ENCODE data around the gene JARID2. TPM values are rescaled to one million over a fixed set of nuclear protein-coding genes. Genes with fewer than 3 reads are reported as not detected.

JARID2 gene
- total RNA-seq, 1 donor from 2014 or later, result 17.9 TPM

DNA sequence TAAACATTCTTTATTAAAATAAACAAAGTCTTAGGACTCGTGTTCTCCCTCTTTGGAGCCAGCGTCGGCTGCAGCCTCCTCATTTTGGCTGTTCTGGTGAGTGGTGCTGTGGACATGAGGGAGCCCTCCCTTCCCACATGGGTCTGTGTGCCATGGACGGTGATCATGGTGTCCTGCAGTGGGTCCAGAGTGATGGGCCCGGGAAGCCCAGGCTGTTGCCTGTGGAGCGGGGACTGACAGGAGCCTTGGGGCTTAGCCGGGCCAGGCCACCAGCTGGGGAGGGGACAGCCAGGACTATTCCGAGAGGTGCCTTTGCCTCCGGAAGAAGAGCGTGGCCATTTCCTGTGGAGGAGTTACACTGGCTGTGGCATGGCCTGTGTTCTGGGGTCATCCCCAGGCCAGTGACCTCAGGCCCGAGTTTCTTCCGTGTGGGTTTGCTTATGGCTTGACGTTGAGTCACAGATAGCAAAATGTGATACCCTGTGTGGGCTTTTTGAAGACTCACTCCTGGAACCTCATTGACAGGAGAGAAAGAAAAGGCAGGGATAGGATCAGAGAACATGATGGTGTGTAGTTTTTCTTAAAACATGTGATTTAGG lies 263.6 kb downstream of the JARID2 start:
- TF ChIP-seq, protein P1, sequence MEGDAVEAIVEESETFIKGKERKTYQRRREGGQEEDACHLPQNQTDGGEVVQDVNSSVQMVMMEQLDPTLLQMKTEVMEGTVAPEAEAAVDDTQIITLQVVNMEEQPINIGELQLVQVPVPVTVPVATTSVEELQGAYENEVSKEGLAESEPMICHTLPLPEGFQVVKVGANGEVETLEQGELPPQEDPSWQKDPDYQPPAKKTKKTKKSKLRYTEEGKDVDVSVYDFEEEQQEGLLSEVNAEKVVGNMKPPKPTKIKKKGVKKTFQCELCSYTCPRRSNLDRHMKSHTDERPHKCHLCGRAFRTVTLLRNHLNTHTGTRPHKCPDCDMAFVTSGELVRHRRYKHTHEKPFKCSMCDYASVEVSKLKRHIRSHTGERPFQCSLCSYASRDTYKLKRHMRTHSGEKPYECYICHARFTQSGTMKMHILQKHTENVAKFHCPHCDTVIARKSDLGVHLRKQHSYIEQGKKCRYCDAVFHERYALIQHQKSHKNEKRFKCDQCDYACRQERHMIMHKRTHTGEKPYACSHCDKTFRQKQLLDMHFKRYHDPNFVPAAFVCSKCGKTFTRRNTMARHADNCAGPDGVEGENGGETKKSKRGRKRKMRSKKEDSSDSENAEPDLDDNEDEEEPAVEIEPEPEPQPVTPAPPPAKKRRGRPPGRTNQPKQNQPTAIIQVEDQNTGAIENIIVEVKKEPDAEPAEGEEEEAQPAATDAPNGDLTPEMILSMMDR (IDR thresholded peaks at IDR 0.05), result no peak
- TF ChIP-seq POLR2A (IDR thresholded peaks at IDR 0.05), result no peak
- TF ChIP-seq POLR2AphosphoS5 (IDR thresholded peaks at IDR 0.05; ENCODE audit: insufficient read depth in 1 of 2, low read depth in 1 of 2), result no peak
- Histone ChIP-seq H3K4me3 (no peak overlapping the region), H3K27me3 (no peaks in the 10 kb centered on the region), H3K4me1 (peaks cover 18% of the 10 kb centered on the region), H3K27ac (no peak overlapping the region), H3K9me3 (no peaks in the 10 kb centered on the region), H3K36me3 (peaks cover 0 to 34% of the 10 kb centered on the region in 2 donors)
- intact Hi-C loops (cut with DNase I), result loop anchor here (10.0 kb wide), 1 partner anchor 115 kb away; no protein-coding TSS in a partner anchor
- DNase-seq (ENCODE audit: extremely low spot score in 2 of 2), result no peak

DNA sequence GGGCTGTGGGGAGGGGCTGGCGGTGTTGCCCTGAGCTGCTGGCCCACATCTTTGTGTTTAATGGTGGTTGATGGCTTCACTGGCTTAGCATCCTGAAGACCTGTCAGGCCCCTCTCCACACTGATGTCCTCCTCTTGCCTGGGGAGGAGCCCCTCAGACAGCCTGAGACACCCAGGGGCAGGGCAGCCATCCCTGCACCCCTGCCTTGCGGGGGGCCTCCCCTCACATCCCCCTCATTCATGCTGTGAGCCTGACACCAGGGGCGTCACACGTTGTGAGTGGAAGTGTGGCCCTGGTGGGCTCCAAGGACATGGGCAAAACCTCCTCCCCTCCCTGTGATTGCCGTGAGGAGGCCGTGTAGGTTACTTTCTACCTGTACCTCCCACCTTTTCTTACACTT lies 264.3 kb downstream of the JARID2 start:
- peaks cover 11% of the 10 kb centered on the region for H3K4me1 ChIP-seq
- intact Hi-C loops (cut with DNase I), result no loop called here
- H3K27ac ChIP-seq, result no peak overlapping the region
- no peaks in the 10 kb centered on the region for H3K27me3 ChIP-seq
- H3K36me3 ChIP-seq, result peaks cover 0 to 34% of the 10 kb centered on the region in 2 donors
- H3K4me3 ChIP-seq, result no peak overlapping the region
- no peak for TF ChIP-seq POLR2AphosphoS5 (IDR thresholded peaks at IDR 0.05; ENCODE audit: insufficient read depth in 1 of 2, low read depth in 1 of 2)
- TF ChIP-seq POLR2A (IDR thresholded peaks at IDR 0.05), result no peak
- TF ChIP-seq, protein P1 (IDR thresholded peaks at IDR 0.05), result no peak
- no peak for DNase-seq (ENCODE audit: extremely low spot score in 2 of 2)
- H3K9me3 ChIP-seq, result no peaks in the 10 kb centered on the region

DNA sequence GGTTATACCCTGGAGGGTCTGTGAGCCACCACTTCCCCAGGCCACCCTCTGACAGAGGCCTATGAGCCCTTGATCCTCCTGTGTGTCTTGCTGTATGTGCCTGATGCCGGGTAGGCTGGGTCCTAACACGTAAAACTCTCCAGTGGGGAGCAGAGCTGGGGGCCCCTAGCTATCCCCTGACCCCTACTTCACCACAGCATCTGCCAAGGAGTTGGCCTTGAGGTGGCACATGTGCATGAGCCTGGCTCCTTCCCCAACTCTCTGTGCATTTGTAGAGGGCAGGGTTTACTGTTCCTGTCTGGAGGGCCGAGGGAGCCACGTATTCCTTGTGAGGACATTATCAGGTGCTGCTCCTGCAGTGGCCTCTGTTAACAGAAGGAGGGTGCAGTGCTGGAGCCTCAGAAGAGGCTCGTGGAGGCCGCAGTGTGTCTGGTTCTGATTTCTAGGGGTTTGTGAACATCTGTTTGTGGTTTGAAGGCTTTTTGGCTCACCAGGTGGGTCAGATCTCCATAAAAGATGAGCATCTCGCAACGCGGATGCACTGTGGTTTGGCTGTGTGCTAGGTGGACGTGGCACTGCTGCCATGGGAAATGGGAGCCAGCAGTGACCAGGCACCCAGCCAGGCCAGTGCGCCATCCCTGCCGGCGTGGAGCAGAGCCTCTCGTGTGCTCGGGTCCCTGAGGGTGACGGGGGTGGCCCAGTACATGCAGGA lies 264.8 kb downstream of the JARID2 start:
- no peak overlapping the region for H3K4me3 ChIP-seq
- peaks cover 5% of the 10 kb centered on the region for H3K4me1 ChIP-seq
- peaks cover 0 to 34% of the 10 kb centered on the region in 2 donors for H3K36me3 ChIP-seq
- no peak overlapping the region for H3K27ac ChIP-seq
- H3K27me3 ChIP-seq, result no peaks in the 10 kb centered on the region
- TF ChIP-seq POLR2AphosphoS5 (IDR thresholded peaks at IDR 0.05; ENCODE audit: insufficient read depth in 1 of 2, low read depth in 1 of 2) (no peak), POLR2A (IDR thresholded peaks at IDR 0.05) (no peak)
- TF ChIP-seq, protein P1 (IDR thresholded peaks at IDR 0.05), result no peak
- no peaks in the 10 kb centered on the region for H3K9me3 ChIP-seq
- intact Hi-C loops (cut with DNase I), result no loop called here
- DNase-seq (ENCODE audit: extremely low spot score in 2 of 2), result no peak

DNA sequence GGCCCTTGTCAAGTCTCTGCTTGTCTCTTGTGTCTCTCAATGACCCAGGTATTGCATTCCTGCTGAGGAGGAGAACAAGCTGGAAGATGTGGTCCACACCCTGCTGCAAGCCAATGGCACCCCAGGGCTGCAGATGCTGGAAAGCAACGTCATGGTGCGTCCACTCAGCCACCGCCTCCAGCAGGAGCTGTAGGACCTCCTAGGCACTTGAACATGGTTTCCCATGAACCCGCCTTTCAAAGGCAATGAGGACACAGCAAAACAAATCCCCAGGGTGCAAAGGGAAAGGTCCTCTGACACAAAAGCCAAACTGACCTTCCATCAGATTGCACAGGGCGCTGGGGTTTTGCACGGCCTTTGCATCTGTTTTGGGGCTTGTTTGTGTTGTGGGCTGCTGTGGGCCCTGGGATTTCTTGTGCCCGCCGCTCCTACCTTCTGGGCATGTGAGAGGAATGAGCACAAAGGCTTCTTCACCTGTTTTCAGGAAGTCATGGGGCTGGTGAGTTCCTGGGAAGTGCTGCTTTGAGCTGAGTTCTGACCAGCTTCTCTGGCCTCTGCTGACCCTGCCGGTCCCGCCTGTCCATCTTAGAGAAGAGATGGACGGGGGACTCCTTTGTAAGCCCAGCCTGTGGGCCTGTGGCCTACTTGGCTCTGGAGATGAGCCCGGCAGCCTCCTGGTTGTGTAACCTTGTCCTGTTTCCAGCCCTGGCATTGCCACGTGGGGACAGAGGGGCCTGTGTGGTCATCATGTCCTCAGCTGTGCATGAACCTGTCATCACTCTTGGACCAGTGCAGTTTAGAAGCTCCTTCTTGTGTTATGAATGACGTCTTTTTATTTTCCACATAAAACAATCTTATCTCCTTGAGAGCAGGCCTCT lies 265.6 kb downstream of the JARID2 start:
- Histone ChIP-seq H3K4me1 (no peaks in the 10 kb centered on the region), H3K27ac (no peak overlapping the region), H3K9me3 (no peaks in the 10 kb centered on the region), H3K27me3 (no peaks in the 10 kb centered on the region), H3K36me3 (peaks cover 0 to 40% of the 10 kb centered on the region in 2 donors), H3K4me3 (no peak overlapping the region)
- no peak for TF ChIP-seq POLR2A (IDR thresholded peaks at IDR 0.05)
- no peak for TF ChIP-seq POLR2AphosphoS5 (IDR thresholded peaks at IDR 0.05; ENCODE audit: insufficient read depth in 1 of 2, low read depth in 1 of 2)
- TF ChIP-seq, protein P1 (IDR thresholded peaks at IDR 0.05), result no peak
- intact Hi-C loops (cut with DNase I), result loop anchor here (2.0 kb wide), 1 partner anchor 1111 kb away; no protein-coding TSS in a partner anchor
- no peak for DNase-seq (ENCODE audit: extremely low spot score in 2 of 2)
